GM18858 (cell line): ENCODE data around the gene ENDOU.

Experiments
- ATAC-seq: cut with Tn5 transposase; IDR thresholded peaks from one replicate; pipeline ENCODE4 v1.9.1; 2021; ENCODE audit not compliant: unreplicated experiment

ENDOU gene

GRCh38 chr12:47757840-47758583 is 32.7 kb upstream of the ENDOU start:
- ATAC-seq: no peak

- no peak for ATAC-seq
These were observed 32.1 kb upstream of the ENDOU start for GRCh38 chr12:47757364-47757839.

DNA sequence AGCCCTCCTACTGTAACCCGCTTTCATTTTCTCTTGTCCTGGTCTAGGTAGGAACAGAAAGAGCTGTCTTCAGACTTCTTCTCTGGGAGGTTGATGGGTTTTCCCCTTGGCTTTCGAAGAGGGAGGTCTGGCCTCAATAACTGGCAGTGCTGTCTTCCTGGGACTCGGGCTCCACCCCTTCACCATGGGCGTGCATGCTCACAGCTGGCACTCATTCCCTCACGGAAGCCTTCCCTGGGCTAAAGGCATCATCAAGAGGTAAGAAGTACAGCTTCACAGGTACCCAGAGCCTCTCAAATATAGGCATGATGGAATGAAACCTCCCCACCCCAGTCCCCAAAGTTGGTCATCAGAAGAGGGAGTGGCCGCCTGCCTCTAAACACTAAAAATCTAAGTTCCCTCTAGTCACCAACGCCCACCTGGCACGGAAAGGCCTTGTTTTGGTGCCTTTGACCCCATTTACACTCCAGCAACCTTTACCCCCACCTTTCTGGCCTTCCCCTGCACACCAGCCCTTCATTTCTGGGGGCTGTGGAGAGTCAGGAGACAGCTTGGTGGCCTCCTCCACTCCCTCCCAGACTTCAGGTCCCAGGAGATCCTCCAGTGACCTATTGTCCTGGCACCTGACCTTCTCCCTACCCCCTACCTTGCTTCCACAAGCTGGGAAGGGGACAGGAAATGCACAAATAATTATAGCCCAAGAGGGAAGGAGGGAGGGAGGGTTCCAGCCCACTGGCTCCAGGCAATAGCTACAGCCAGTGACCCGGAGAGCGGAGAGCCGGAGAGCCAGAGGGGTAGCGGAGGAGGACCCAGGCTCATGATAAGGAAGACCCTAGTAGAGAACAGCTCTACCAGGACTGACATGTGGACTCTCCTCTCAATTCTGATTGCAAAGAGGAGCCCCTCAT is 30.6 kb upstream of the ENDOU start:
- peak; percentile 60 for ATAC-seq

DNA sequence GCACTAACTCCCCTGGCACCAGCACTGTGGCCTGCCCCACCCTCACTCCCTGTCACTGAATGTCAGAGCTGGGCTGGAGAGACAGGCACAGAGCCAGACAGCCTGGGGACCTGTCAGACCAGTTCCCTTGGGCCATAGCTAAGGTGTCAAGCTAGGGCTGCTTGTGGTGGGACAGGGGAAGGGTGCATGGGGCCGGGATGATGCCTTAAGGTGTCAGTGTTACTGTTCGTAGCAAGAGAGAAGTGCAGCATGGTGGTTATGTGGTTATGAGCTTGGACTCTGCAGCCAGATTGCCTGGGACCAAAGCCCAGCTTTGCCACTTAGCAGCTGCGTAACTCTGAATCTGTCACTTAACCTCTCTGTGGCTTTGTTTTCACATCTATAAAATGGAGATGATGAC is 29.6 kb upstream of the ENDOU start:
- peak; percentile 16 for ATAC-seq

- no peak for ATAC-seq
These were observed 28.8 kb upstream of the ENDOU start for GRCh38 chr12:47754126-47754525.

- no peak for ATAC-seq
These were observed 28.0 kb upstream of the ENDOU start for GRCh38 chr12:47753021-47754001.

GRCh38 chr12:47752552-47752951 is 27.3 kb upstream of the ENDOU start:
- ATAC-seq: no peak

GRCh38 chr12:47752121-47752520 is 26.8 kb upstream of the ENDOU start:
- ATAC-seq: no peak

DNA sequence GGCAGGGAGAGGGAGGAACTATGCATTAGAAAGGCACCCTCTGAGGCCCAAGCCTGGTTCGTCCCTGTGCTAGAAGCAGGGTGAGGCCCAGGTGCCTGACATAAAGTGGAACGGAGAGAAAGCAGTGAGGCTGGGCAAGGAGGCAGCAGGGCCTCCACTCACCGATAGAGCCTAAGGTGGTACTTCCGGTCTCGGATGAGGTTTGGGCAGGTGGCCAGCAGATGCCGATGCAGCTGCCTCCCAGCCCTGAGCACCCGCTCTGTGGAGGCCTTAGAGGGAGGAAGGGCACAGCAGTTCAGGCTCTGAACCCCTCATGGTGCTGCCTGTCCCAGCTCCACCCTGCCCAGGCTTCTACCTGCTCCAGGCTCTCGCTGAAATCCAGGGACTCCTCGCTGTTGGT is 26.3 kb upstream of the ENDOU start:
- no peak for ATAC-seq

GRCh38 chr12:47750916-47751470 is 25.7 kb upstream of the ENDOU start:
- no peak for ATAC-seq

DNA sequence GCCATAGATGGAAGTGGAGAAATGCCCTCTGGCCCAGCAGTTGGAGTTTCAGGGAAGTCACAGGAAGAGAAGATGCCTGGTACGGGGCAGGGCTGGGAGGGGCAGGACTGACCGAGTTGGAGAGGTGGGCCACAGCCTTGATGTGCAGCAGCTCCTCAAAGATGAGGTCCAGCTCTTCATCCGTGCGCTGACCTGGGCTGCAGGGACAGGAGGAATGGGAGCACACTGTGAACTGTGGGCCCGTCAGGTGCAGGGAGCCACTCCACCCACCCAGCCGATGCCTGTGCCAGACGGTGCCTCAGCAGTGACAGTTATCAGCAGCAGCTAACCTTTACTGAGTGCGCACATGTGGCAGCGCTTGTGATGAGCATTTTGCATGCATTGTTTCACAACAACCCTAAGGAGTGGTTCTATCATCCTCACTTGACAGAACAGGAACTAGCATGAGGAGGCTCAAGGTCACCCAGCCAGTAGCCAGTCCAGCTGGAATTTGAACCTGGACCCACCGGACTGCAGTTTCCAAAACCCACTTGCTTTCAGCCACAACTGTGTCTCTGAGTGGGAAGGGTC is 25.0 kb upstream of the ENDOU start:
- ATAC-seq: no peak

DNA sequence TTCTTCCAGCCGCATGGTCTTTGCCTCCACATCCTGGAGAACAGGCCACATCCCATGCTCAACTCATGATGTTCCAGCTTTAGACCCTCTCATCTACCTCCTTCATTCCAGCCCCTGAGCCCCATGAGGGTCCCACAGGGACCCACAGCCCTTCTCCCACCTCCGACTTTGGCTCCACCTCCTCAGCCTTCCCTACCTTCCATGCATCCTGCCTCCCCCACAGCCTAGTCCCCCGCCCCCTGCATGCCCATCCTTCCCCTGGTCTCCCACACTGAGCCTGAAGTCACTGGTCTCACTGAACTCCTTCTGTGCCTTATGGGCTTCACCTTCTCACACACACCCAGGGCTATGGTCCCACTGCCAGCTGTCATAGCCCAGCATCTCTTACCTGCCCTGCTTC is 23.6 kb upstream of the ENDOU start:
- no peak for ATAC-seq

- no peak for ATAC-seq
These were observed 23.2 kb upstream of the ENDOU start for GRCh38 chr12:47748507-47748828.

DNA sequence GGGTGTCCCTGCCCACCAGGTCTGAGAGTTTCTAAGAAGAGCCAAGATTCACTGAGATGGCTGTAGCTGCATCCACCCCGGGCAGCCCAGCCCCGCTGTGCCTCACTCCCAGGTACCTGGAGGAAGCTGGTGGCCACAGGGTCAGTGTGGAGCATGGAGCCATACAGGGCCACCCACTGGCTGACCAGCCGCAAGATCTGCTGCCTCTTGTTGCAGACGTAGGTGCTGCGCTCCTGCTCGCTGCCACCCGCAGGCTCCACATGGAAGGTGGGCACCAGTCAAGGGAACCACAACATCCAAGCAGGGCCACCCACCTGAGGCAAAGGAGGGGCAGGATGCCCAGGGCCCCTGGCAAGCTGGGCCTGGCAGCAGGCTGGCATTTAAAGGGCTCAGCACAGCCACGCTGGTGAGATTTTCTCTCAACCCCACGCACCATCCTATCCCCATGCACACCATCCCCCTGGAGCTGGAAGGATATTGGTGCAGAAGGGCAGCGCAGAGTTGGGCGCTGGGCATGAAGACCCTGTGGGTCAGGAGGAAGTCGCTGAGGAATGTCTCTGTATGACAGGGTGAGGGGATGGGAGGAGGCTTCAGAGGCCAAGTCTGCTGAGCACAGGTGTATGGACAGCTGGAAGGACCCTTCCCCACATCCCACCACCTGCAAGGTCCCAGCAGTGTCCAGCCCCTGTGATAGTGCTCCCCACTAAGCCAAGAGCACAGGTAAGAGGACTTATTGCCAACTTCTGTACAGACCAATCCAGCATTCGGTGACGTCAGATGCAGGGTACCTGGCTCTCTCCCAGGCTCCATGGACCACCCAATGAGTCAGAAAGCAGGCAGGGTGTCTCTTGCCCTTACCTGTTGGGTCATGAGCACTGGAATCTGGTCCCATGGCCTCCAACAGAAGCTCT is 22.6 kb upstream of the ENDOU start:
- no peak for ATAC-seq

GRCh38 chr12:47747126-47747525 is 21.8 kb upstream of the ENDOU start:
- peak; percentile 61 for ATAC-seq

DNA sequence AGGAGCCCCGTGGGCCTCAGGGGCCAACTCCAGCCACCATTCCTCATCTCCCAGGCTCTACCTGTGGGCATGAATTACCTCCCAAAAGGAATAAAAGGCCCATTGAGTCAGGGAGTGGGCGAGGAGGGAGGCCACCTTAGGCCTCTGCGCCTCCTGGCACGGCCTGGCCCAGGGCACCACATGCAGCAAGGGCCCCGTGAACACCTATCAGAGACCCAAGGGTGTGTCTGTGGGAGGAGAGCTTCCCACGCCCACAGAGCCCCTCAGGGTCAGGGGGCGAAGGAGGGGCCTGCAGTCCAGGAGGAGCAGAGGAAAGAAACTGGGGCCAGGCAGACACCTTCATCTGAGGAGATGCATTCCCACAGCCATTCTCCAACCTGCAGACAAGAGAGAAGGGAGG is 21.2 kb upstream of the ENDOU start:
- no peak for ATAC-seq

- ATAC-seq: no peak
These were observed 20.8 kb upstream of the ENDOU start for GRCh38 chr12:47746073-47746472.

GRCh38 chr12:47745485-47746041 is 20.3 kb upstream of the ENDOU start:
- no peak for ATAC-seq
